Lung (tissue), 12 donors: ENCODE results near the gene CITED4. TPM values are rescaled to one million over a fixed set of nuclear protein-coding genes. Genes with fewer than 3 reads are reported as not detected.

Source experiments
- ATAC-seq: fragments of 200-7000 bp; cut with Tn5 transposase; one replicate; pipeline ENCODE4 v1.9.1; 2020; ENCODE audit warnings: moderate number of reproducible peaks; ENCODE audit not compliant: insufficient read depth, low FRiP score
- DNase-seq, 3 donors: peaks; one replicate each; pipeline ENCODE4 v3.0.0-alpha.2; 2013 to 2017
- H3K27ac ChIP-seq, 2 donors: one replicate each; pipeline ENCODE4 v1.5.1; 2013; ENCODE audit warnings: mild to moderate bottlenecking in 2 of 2, moderate library complexity in 2 of 2, control low read depth in 1 of 2, inconsistent platforms in 1 of 2, low read depth in 1 of 2, low read length in 1 of 2
- H3K27me3 ChIP-seq, 3 donors: one replicate each; pipeline ENCODE4 v1.5.1; 2013; ENCODE audit warnings: low read length in 2 of 3; ENCODE audit not compliant: control insufficient read depth in 3 of 3, insufficient read depth in 3 of 3
- H3K36me3 ChIP-seq, 4 donors: one replicate each; pipeline ENCODE4 v1.5.1; 2013; ENCODE audit warnings: low read length in 4 of 4, mild to moderate bottlenecking in 1 of 4, moderate library complexity in 1 of 4; ENCODE audit not compliant: control insufficient read depth in 4 of 4, insufficient read depth in 4 of 4
- H3K4me1 ChIP-seq, 5 donors: one replicate each; pipeline ENCODE4 v1.5.1; 2013; ENCODE audit warnings: low read length in 5 of 5, mild to moderate bottlenecking in 2 of 5, moderate library complexity in 1 of 5; ENCODE audit not compliant: control insufficient read depth in 5 of 5, insufficient read depth in 5 of 5
- H3K4me3 ChIP-seq: one replicate; pipeline ENCODE4 v1.5.1; 2013; ENCODE audit warnings: mild to moderate bottlenecking, control low read depth, moderate library complexity
- H3K9ac ChIP-seq, 2 donors: one replicate each; pipeline ENCODE4 v1.5.1; 2013; ENCODE audit warnings: low read length in 2 of 2, control low read depth in 1 of 2; ENCODE audit not compliant: insufficient read depth in 1 of 2
- H3K9me3 ChIP-seq, 4 donors: one replicate each; pipeline ENCODE4 v1.5.1; 2013; ENCODE audit warnings: low read length in 3 of 4, mild to moderate bottlenecking in 1 of 4, moderate library complexity in 1 of 4; ENCODE audit not compliant: control insufficient read depth in 4 of 4, insufficient read depth in 3 of 4
- CTCF ChIP-seq: IDR thresholded peaks from 2 replicates; pipeline ENCODE4 v1.5.1; 2012; ENCODE audit warnings: mild to moderate bottlenecking; ENCODE audit errors: control extremely low read depth, extremely low read depth
- WGBS, 2 donors: extraction: QIAGEN DNeasy Blood & Tissue Kit; methylation state at CpG; one replicate each; pipeline ENCODE4 v1.1.7; 2013; 5-methylcytosine and 5-hydroxymethylcytosine counted together
- polyA plus RNA-seq, 2 donors: library from polyadenylated mRNA; stranded (reverse); fragments of 200-250 nt; gene quantifications; one replicate each; pipeline ENCODE4 v1.2.1, GENCODE V29; 2013
- total RNA-seq, 2 donors: library from RNA; depleted of rRNA in 1 of 2; stranded (reverse); fragments of >200 nt in 1 of 2; gene quantifications; one replicate each; pipeline ENCODE4 v1.2.1, GENCODE V29; 2014 to 2021
- donor health status: control.
- donor health status: control.
- donor health status: Bipolar disorder and iron deficiency.
- donor health status: healthy.
- donor health status: DM: yes; HTN: yes; CAD: no.

Gene CITED4
- total and polyA plus RNA-seq, 4 donors: 4.7 to 15.1 (median 7.6) TPM

- no peak for ATAC-seq
- TF ChIP-seq CTCF: no peak
- Histone ChIP-seq H3K36me3 (no peaks in the 10 kb centered on the region), H3K4me1 (peaks cover 0 to 10% (median 0%) of the 10 kb centered on the region in 5 donors), H3K27me3 (no peaks in the 10 kb centered on the region), H3K27ac (no peak overlapping the region), H3K4me3 (no peak overlapping the region), H3K9ac (no peak overlapping the region), H3K9me3 (peaks cover 0 to 8% (median 4%) of the 10 kb centered on the region in 4 donors)
- no peak for DNase-seq
Observed at GRCh38 chr1:40894455-40894854, 32.3 kb upstream of the CITED4 start.

GRCh38 chr1:40893946-40894345, 31.8 kb upstream of the CITED4 start:
- no peaks in the 10 kb centered on the region for H3K27me3 ChIP-seq
- H3K36me3 ChIP-seq: no peaks in the 10 kb centered on the region
- H3K4me1 ChIP-seq: peaks cover 0 to 6% (median 0%) of the 10 kb centered on the region in 5 donors
- ATAC-seq (no peak), DNase-seq (no peak)
- H3K9ac ChIP-seq: no peak overlapping the region
- H3K27ac ChIP-seq: no peak overlapping the region
- no peak overlapping the region for H3K4me3 ChIP-seq
- TF ChIP-seq CTCF: no peak
- H3K9me3 ChIP-seq: peaks cover 0 to 8% (median 4%) of the 10 kb centered on the region in 4 donors

- ATAC-seq (no peak), DNase-seq (no peak)
- no peak overlapping the region for H3K27ac ChIP-seq
- H3K36me3 ChIP-seq: no peaks in the 10 kb centered on the region
- TF ChIP-seq CTCF: no peak
- 94 to 100% methylated on average over 2 of the region's 2 CpGs for WGBS, 2 donors
- no peak overlapping the region for H3K9ac ChIP-seq
- no peak overlapping the region for H3K4me3 ChIP-seq
- peaks cover 0 to 3% (median 0%) of the 10 kb centered on the region in 5 donors for H3K4me1 ChIP-seq
- peaks cover 0 to 2% (median 0%) of the 10 kb centered on the region in 3 donors for H3K27me3 ChIP-seq
- H3K9me3 ChIP-seq: peaks cover 0 to 8% (median 4%) of the 10 kb centered on the region in 4 donors
Observed at GRCh38 chr1:40892354-40892753, 30.2 kb upstream of the CITED4 start.

GRCh38 chr1:40890771-40891170, 28.6 kb upstream of the CITED4 start:
- no peak overlapping the region for H3K9ac ChIP-seq
- no peak for TF ChIP-seq CTCF
- peaks cover 0 to 11% (median 2%) of the 10 kb centered on the region in 3 donors for H3K27me3 ChIP-seq
- H3K4me3 ChIP-seq: no peak overlapping the region
- H3K36me3 ChIP-seq: no peaks in the 10 kb centered on the region
- no peak overlapping the region for H3K27ac ChIP-seq
- ATAC-seq: no peak
- no peak for DNase-seq
- H3K4me1 ChIP-seq: no peaks in the 10 kb centered on the region
- WGBS, 2 donors: 60 to 63% methylated on average over 2 of the region's 2 CpGs
- H3K9me3 ChIP-seq: peaks cover 0 to 8% (median 4%) of the 10 kb centered on the region in 4 donors
